Testis (tissue), 2 donors: Measurements from ENCODE around the gene GFRA1.

Experiments used
- POLR2A ChIP-seq: fragments of 450-650 bp; IDR thresholded peaks from one replicate; pipeline ENCODE4 v1.6.1; 2017; ENCODE audit warnings: antibody characterized with exemption, mild to moderate bottlenecking, moderate library complexity
- TF ChIP-seq, protein P1 (sequence below), 3 experiments: fragments of 450-650 bp in 2 of 3; fragments of 200-600 bp in 1 of 3; sonication (generic) in 1 of 3; IDR thresholded peaks; one replicate each; pipeline ENCODE4 v1.5.1; 2016 to 2019; ENCODE audit warnings: antibody characterized with exemption in 3 of 3, mild to moderate bottlenecking in 2 of 3, moderate library complexity in 1 of 3

DNA sequence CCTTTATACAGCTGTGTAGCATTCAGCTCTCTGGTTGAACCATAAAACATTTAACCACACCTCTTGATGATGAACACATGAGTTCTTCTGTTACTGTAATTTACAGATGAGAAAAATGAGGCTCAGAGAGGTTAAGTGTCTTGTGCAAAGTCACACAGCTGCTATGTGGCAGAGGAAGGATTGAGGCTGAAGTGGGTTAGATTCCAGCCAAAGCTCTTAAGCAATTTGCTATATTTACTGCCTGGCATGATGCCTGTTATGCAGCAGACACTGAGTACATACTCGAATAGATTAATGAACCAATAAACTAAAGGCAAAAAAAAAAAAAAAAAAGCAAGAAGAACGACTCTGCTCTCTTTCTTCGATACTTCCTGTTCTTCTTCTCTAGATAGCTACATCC is 35.7 kb downstream of the GFRA1 start:
- TF ChIP-seq, protein P1, sequence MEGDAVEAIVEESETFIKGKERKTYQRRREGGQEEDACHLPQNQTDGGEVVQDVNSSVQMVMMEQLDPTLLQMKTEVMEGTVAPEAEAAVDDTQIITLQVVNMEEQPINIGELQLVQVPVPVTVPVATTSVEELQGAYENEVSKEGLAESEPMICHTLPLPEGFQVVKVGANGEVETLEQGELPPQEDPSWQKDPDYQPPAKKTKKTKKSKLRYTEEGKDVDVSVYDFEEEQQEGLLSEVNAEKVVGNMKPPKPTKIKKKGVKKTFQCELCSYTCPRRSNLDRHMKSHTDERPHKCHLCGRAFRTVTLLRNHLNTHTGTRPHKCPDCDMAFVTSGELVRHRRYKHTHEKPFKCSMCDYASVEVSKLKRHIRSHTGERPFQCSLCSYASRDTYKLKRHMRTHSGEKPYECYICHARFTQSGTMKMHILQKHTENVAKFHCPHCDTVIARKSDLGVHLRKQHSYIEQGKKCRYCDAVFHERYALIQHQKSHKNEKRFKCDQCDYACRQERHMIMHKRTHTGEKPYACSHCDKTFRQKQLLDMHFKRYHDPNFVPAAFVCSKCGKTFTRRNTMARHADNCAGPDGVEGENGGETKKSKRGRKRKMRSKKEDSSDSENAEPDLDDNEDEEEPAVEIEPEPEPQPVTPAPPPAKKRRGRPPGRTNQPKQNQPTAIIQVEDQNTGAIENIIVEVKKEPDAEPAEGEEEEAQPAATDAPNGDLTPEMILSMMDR (IDR thresholded peaks at IDR 0.05), result no peak
- TF ChIP-seq POLR2A, result no peak
